Testis (tissue), 2 donors: ENCODE measurements around the gene STXBP5.

ENCODE experiments used
- POLR2A ChIP-seq: fragments of 450-650 bp; IDR thresholded peaks from one replicate; pipeline ENCODE4 v1.6.1; 2017; ENCODE audit warnings: antibody characterized with exemption, mild to moderate bottlenecking, moderate library complexity
- TF ChIP-seq, protein P1 (sequence below), 3 experiments: fragments of 450-650 bp in 2 of 3; fragments of 200-600 bp in 1 of 3; sonication (generic) in 1 of 3; IDR thresholded peaks; one replicate each; pipeline ENCODE4 v1.5.1; 2016 to 2019; ENCODE audit warnings: antibody characterized with exemption in 3 of 3, mild to moderate bottlenecking in 2 of 3, moderate library complexity in 1 of 3

DNA sequence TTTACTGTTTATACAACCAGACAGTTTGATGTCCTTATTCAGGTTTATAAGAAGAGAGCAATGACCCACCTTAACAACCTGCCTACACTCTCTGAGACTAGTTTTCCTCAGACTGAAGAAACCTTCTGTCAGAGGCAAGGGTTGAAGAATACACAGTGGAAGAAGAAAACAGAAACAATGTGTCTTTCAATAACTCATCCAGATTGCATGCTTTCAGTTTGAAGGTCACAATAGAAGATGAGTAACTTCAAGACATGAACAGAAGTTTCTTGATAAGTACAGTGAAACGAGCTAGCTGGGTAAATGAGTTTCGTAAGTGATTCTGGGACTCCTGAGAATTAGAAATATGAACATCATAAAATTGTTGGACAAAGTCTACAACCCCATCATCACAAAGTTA, 141.7 kb downstream of the STXBP5 start:
- TF ChIP-seq, protein P1, sequence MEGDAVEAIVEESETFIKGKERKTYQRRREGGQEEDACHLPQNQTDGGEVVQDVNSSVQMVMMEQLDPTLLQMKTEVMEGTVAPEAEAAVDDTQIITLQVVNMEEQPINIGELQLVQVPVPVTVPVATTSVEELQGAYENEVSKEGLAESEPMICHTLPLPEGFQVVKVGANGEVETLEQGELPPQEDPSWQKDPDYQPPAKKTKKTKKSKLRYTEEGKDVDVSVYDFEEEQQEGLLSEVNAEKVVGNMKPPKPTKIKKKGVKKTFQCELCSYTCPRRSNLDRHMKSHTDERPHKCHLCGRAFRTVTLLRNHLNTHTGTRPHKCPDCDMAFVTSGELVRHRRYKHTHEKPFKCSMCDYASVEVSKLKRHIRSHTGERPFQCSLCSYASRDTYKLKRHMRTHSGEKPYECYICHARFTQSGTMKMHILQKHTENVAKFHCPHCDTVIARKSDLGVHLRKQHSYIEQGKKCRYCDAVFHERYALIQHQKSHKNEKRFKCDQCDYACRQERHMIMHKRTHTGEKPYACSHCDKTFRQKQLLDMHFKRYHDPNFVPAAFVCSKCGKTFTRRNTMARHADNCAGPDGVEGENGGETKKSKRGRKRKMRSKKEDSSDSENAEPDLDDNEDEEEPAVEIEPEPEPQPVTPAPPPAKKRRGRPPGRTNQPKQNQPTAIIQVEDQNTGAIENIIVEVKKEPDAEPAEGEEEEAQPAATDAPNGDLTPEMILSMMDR (IDR thresholded peaks at IDR 0.05): no peak
- no peak for TF ChIP-seq POLR2A
